GM19324 (cell line): ENCODE results near the gene EIF4E3.

ENCODE experiments used
- ATAC-seq: cut with Tn5 transposase; IDR thresholded peaks from one replicate; pipeline ENCODE4 v1.9.1; 2021; ENCODE audit warnings: mild to moderate bottlenecking, moderate library complexity; ENCODE audit not compliant: unreplicated experiment, low FRiP score

Gene EIF4E3

GRCh38 chr3:71692139-71692538 is 33.1 kb downstream of the EIF4E3 start:
- ATAC-seq = no peak

GRCh38 chr3:71690341-71690841 is 34.8 kb downstream of the EIF4E3 start:
- no peak for ATAC-seq

GRCh38 chr3:71689291-71689690 is 35.9 kb downstream of the EIF4E3 start:
- ATAC-seq = no peak

GRCh38 chr3:71688121-71688520 is 37.1 kb downstream of the EIF4E3 start:
- no peak for ATAC-seq

GRCh38 chr3:71685686-71686085 is 39.5 kb downstream of the EIF4E3 start:
- ATAC-seq = no peak

- ATAC-seq = no peak
Measured at GRCh38 chr3:71684757-71685386, 40.3 kb downstream of the EIF4E3 start.

GRCh38 chr3:71684046-71684756 is 41.0 kb downstream of the EIF4E3 start:
- ATAC-seq = no peak

GRCh38 chr3:71681224-71681668 is 44.0 kb downstream of the EIF4E3 start:
- no peak for ATAC-seq

- no peak for ATAC-seq
Measured at GRCh38 chr3:71680603-71681002, 44.6 kb downstream of the EIF4E3 start.

GRCh38 chr3:71676931-71677330 is 48.3 kb downstream of the EIF4E3 start:
- no peak for ATAC-seq

- no peak for ATAC-seq
Measured at GRCh38 chr3:71673486-71673885, 51.7 kb downstream of the EIF4E3 start.

GRCh38 chr3:71672807-71673206 is 52.4 kb downstream of the EIF4E3 start:
- ATAC-seq = no peak

- ATAC-seq = no peak
Measured at GRCh38 chr3:71672340-71672739, 52.9 kb downstream of the EIF4E3 start.

- no peak for ATAC-seq
Measured at GRCh38 chr3:71671216-71671845, 53.9 kb downstream of the EIF4E3 start.

- ATAC-seq = no peak
Measured at GRCh38 chr3:71662568-71662967, 62.6 kb downstream of the EIF4E3 start.

- no peak for ATAC-seq
Measured at GRCh38 chr3:71662056-71662455, 63.1 kb downstream of the EIF4E3 start.

GRCh38 chr3:71659864-71660591 is 65.2 kb downstream of the EIF4E3 start:
- ATAC-seq = no peak

GRCh38 chr3:71657831-71658530 is 67.2 kb downstream of the EIF4E3 start:
- ATAC-seq = no peak

GRCh38 chr3:71655061-71655460 is 70.1 kb downstream of the EIF4E3 start:
- ATAC-seq = no peak

GRCh38 chr3:71653414-71653807 is 71.8 kb downstream of the EIF4E3 start:
- no peak for ATAC-seq
